Stimulated activated CD8-positive, alpha-beta memory T cell treated with anti-CD3 and anti-CD28 coated beads, Interleukin-4, amount 100 ng/mL, for 48 hours (primary cell): ENCODE measurements around the gene CA5A.
"Not testable (repeated sequence)": the region's sequence is repeated elsewhere in the genome, so short reads cannot be mapped to it uniquely, and the experiment has no call there.

Experiments
- DNase-seq: peaks from one replicate; pipeline ENCODE4 v3.0.0-alpha.2; 2020

The CA5A gene

GRCh38 chr16:87919681-87919994 is 16.7 kb downstream of the CA5A start:
- no peak for DNase-seq

GRCh38 chr16:87918866-87919680 is 17.3 kb downstream of the CA5A start:
- DNase-seq: no peak

DNA sequence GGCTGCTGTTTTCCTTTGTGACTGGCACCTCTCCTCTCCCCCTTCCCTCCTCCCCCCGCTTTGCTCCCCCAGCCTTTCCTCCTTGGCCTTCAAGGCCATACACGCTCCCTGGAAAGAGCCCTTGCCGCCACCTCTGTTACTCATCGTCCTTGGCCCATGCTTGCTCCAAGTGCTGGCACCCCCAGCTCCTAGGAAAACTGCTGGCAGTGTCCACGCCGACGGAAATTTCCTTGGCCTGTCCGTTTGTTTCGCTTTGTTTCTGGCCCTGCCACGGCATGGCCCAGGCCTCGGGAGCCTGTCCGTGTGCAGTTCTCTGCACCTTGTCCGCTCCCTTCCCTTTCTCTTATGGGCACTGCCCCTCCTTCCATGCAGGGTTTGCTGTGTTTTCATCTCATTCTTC is 18.0 kb downstream of the CA5A start:
- DNase-seq: no peak

DNA sequence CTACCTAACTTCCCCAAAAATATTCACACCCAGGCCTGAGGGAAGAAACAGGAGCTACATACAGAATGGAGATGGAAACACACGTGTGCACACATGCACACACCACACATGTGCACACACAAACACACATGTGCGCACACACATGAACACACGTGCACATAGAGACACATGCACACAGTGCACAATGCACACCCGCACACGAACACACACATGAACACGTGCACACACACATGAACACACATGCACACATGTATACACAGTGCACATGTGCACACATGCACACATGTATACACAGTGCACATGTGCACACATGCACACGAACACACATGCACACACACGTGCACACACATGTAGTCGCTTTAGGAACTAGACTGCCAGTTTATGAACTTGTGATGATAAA is 18.8 kb downstream of the CA5A start:
- no peak for DNase-seq

DNA sequence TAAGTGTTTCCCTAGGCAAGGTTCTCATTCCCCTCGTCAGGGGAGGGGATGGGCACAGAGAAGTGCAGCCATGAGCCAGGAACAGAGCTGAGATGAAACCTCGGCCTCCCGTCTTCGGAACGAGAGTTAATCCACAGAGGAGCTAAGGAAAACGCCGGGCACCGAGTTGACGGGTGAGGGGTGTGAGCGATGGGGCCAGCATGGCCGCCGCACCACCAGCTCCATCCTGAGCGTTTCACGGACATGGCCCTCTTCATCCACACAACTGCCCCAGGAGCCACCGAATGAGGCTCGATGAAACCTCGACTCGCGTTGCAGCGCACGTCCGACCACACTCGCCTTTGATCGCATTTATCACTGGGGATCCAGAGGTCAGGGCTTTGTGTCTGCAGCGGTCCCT is 21.5 kb downstream of the CA5A start:
- DNase-seq: no peak

DNA sequence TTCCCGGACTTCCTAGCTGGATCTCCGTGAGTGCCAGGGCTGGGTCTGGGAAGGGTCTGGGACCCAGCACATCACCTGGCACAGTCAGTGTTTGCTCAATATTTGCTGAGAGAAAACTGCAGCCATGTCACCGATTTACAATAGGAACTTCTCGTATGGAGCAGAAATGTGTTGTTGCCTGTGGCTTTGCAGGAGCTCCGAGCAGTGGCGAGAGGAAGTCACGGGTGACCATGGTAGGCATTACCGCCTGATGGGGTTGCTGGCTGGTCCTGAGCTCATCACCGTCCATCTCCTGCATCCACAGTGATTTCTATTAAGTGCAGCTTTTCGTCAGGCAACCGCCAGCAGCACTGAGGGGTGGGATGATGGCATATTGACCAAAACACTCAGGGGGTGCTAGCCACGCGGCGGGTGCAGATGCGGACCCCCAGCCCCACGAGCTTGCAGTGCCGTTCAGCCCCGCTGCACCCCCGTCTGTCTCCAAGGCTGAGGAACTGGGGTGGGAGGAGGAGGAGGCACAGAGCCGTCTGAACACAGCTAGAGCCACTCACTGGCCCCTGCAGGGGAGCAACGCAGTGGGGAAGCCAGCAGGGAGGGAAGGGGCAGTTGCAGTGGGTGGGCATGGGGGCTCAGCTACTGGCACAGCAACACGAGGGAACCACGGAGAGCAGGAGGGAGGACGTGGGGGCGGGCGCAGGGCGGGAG is 22.2 kb downstream of the CA5A start:
- not testable (repeated sequence) for DNase-seq

DNA sequence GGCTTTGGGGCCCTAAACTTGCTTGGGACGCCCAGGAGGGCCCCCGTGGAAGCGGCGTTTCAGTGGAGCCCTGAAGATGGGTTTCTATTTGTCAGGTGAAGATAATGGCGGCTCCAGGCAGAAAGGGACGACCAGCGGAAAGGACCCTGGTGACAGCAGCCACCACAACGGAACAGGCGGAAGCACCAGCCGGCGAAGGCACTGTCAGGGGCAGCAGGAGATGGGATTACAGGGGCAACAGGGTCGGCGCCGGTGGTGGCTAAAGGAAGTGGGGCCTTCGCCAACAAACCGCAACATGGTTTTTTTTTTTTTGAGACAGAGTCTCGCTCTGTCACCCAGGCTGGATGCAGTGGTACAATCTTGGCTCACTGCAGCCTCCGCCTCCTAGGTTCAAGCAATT is 23.6 kb downstream of the CA5A start:
- not testable (repeated sequence) for DNase-seq

DNA sequence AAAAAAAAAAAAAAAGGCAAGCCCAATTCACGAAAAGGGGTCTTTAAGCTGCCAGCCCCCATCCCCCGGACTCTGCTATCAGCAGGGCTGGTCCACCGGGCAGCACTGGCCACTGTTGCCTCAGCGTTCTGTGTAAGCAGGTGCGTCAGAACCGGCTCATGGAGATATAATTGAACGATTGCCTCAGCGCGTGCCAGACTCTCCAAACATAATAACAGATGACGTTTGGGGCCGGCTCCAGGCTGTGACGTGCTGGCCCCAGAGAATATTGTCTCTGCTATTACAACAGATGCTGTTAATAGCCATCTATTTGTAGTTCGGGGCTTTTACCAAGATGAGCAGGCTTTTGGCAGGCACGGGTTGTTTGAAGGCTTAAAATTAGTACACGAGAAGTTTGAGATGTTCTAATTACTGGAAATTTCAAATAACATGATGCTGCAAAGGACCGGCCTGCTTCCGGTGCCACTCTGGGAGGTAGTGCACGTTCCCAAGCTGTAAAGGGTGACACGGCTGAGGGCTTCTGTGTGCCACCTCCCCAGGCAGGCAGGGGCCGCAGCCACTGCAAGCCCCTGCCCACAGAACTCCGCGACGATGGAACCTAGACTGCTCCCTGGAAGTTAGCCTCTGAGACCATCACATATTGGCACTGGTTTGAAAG is 25.1 kb downstream of the CA5A start:
- DNase-seq: not testable (repeated sequence)

- peak; percentile 94 for DNase-seq
Measured at GRCh38 chr16:87909203-87909935, 27.0 kb downstream of the CA5A start.

- DNase-seq: not testable (repeated sequence)
Measured at GRCh38 chr16:87908101-87908500, 28.2 kb downstream of the CA5A start.

DNA sequence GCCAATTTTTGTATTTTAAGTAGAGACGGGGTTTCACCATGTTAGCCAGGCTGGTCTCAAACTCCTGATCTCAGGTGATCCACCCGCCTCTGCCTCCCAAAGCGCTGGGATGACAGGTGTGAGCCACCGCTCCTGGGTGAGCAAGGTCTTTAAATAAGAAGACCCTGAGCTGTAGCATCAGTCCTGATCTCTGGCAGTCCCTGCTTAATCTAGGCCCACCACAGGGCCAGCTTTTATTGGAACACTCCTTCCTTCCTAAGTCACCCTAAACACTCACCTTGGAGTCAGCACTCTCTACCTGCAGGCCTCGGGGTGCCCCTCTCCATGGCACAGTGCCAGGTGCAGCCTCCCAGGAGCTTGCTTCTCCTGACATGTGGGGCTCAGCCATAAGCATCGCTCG is 30.8 kb downstream of the CA5A start:
- not testable (repeated sequence) for DNase-seq

DNA sequence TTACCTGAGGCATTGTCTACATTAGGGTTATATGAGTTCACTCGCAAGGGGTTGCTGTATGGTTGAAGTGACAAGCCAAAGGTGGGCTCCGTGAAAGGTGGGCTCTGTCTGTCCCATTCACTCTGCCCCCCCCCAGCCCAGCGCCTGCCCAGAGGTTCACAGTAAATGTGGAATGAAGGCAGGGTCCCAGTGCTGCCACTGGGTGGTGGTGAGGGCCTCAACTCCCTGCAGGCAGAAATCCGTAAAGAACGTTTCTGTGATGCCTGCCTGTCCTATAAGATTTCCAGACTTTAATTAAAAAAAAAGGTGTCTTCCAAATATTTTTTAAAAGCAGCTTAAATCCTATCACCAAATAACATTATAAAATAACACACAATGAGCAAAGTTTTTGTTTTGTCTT is 31.4 kb downstream of the CA5A start:
- DNase-seq: not testable (repeated sequence)

DNA sequence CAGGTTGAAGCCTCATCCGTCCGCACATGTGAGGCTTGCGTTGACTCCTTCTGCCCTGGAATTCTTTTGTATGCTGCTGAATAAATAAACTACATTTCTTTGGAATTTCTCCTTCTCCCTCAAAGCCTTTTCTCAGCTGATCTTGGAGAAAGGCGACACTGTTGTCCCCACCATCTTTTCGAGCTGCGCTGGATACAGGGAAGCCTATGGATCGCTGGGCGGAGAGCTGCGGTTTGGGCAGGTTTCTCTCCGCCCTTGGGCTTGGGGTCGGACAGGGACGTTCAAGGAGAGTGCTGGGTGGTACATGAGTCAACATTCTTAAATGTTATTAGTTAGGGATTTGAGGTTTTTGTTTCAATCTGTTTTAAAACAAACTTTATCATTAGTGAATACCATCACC is 35.8 kb downstream of the CA5A start:
- DNase-seq: not testable (repeated sequence)

- DNase-seq: peak; percentile 79
Measured at GRCh38 chr16:87897521-87898505, 38.5 kb downstream of the CA5A start.

- DNase-seq: peak; percentile 52
Measured at GRCh38 chr16:87896924-87897520, 39.3 kb downstream of the CA5A start.

- DNase-seq: peak; percentile 44
Measured at GRCh38 chr16:87896176-87896890, 40.0 kb downstream of the CA5A start.

GRCh38 chr16:87895641-87896141 is 40.6 kb downstream of the CA5A start:
- peak; percentile 87 for DNase-seq

DNA sequence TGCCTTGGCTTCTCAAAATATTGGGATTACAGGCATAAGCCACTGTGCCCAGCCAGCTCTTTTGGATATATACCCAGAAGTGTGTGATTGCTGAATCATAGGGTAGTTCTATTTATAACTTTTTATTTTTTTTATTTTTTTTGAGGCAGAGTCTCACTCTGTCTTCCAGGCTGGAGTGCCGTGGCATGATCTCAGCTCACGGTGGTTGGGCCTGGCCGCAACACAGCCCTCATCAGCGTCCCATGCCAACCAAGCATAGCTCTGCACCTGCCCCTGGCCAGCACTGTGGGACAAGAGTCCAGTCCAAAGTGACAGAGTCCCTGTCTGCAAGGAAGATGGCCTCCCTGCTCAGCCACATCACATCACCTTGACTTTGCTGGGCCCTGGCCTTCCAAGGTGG is 42.3 kb downstream of the CA5A start:
- not testable (repeated sequence) for DNase-seq

- DNase-seq: no peak
Measured at GRCh38 chr16:87891764-87892163, 44.6 kb downstream of the CA5A start.

- peak; percentile 72 for DNase-seq
Measured at GRCh38 chr16:87889762-87890161, 46.6 kb downstream of the CA5A start.

- DNase-seq: not testable (repeated sequence)
Measured at GRCh38 chr16:87888346-87888745, 48.0 kb downstream of the CA5A start.
